NCI-H2107 (cell line): Measurements from ENCODE around the gene TRMT44.

Experiments
- DNase-seq: peaks from one replicate; lab custom pipeline; 2025; lab: John Stamatoyannopoulos, UW

Gene TRMT44

GRCh38 chr4:8493484-8493883 is 52.9 kb downstream of the TRMT44 start:
- DNase-seq = no peak

- no peak for DNase-seq
These were observed 53.6 kb downstream of the TRMT44 start for GRCh38 chr4:8494218-8494617.

GRCh38 chr4:8494983-8495548 is 54.5 kb downstream of the TRMT44 start:
- no peak for DNase-seq

- no peak for DNase-seq
These were observed 55.2 kb downstream of the TRMT44 start for GRCh38 chr4:8495803-8496202.

GRCh38 chr4:8497762-8498161 is 57.2 kb downstream of the TRMT44 start:
- DNase-seq = no peak

GRCh38 chr4:8500966-8501365 is 60.4 kb downstream of the TRMT44 start:
- DNase-seq = no peak

- no peak for DNase-seq
These were observed 61.2 kb downstream of the TRMT44 start for GRCh38 chr4:8501781-8502180.

- DNase-seq = no peak
These were observed 61.8 kb downstream of the TRMT44 start for GRCh38 chr4:8502371-8502770.

GRCh38 chr4:8502836-8503585 is 62.4 kb downstream of the TRMT44 start:
- DNase-seq = no peak

- DNase-seq = no peak
These were observed 63.2 kb downstream of the TRMT44 start for GRCh38 chr4:8503801-8504200.

GRCh38 chr4:8504279-8505007 is 63.9 kb downstream of the TRMT44 start:
- DNase-seq = no peak

- no peak for DNase-seq
These were observed 64.7 kb downstream of the TRMT44 start for GRCh38 chr4:8505229-8505628.

- DNase-seq = no peak
These were observed 65.4 kb downstream of the TRMT44 start for GRCh38 chr4:8506006-8506372.

- no peak for DNase-seq
These were observed 66.0 kb downstream of the TRMT44 start for GRCh38 chr4:8506373-8507195.

- no peak for DNase-seq
These were observed 66.6 kb downstream of the TRMT44 start for GRCh38 chr4:8507196-8507570.

GRCh38 chr4:8507624-8508023 is 67.0 kb downstream of the TRMT44 start:
- no peak for DNase-seq

- DNase-seq = no peak
These were observed 67.7 kb downstream of the TRMT44 start for GRCh38 chr4:8508266-8508665.

GRCh38 chr4:8508740-8509139 is 68.2 kb downstream of the TRMT44 start:
- DNase-seq = no peak

- DNase-seq = no peak
These were observed 68.9 kb downstream of the TRMT44 start for GRCh38 chr4:8509311-8509950.

- no peak for DNase-seq
These were observed 69.6 kb downstream of the TRMT44 start for GRCh38 chr4:8510191-8510590.

- no peak for DNase-seq
These were observed 70.2 kb downstream of the TRMT44 start for GRCh38 chr4:8510611-8511285.
